GM19238 (cell line): Measurements from ENCODE around the gene OPN1MW2.
"Not testable (repeated sequence)": the region's sequence is repeated elsewhere in the genome, so short reads cannot be mapped to it uniquely, and the experiment has no call there.

Experiments
- DNase-seq: peaks from one replicate; pipeline ENCODE4 v3.0.0; 2011; ENCODE audit warnings: low spot score; ENCODE audit not compliant: insufficient read length

The OPN1MW2 gene

DNA sequence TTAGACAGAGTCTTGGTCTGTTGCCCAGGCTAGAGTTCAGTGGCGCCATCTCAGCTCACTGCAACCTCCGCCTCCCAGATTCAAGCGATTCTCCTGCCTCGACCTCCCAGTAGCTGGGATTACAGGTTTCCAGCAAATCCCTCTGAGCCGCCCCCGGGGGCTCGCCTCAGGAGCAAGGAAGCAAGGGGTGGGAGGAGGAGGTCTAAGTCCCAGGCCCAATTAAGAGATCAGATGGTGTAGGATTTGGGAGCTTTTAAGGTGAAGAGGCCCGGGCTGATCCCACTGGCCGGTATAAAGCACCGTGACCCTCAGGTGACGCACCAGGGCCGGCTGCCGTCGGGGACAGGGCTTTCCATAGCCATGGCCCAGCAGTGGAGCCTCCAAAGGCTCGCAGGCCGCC, at the start of gene OPN1MW2:
TSS of gene OPN1MW2 (plus strand) at position 301 of the 400 bp plus-strand sequence. CDS start at position 361, 60 bp downstream.
- not testable (repeated sequence) for DNase-seq

- not testable (repeated sequence) for DNase-seq
Measured at GRCh38 chrX:154172535-154172943, 47.0 kb upstream of the OPN1MW2 start.

- DNase-seq = not testable (repeated sequence)
Measured at GRCh38 chrX:154174356-154174755, 45.2 kb upstream of the OPN1MW2 start.

GRCh38 chrX:154182296-154182695, 37.3 kb upstream of the OPN1MW2 start, which contains the start of gene OPN1MW:
OPN1MW (plus strand) TSS chrX:154182596; CDS start chrX:154182678, 82 bp downstream.
- DNase-seq = not testable (repeated sequence)

- DNase-seq = not testable (repeated sequence)
Measured at GRCh38 chrX:154183794-154184193, 35.8 kb upstream of the OPN1MW2 start.

- DNase-seq = not testable (repeated sequence)
Measured at GRCh38 chrX:154192846-154193245, 26.7 kb upstream of the OPN1MW2 start.

DNA sequence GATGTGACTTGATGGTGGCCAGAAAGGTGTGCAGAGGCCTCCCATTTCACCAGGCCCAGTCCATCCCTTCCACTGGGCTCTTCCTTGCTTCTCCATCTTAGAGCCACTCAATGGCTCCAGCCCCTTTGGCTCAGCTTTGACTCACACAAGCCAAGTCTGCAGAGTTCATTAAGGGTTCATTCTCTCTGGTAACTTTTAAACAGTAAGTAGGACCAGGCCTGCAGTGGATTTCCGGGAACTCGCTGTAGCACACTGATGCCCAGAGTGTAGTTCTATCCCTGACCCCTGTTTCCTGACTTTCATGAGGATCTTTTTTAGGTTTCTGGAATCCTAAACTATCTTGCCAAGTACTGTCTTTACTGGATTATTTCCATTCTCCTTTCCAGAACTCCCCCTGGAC, 25.2 kb upstream of the OPN1MW2 start:
- DNase-seq = not testable (repeated sequence)

DNA sequence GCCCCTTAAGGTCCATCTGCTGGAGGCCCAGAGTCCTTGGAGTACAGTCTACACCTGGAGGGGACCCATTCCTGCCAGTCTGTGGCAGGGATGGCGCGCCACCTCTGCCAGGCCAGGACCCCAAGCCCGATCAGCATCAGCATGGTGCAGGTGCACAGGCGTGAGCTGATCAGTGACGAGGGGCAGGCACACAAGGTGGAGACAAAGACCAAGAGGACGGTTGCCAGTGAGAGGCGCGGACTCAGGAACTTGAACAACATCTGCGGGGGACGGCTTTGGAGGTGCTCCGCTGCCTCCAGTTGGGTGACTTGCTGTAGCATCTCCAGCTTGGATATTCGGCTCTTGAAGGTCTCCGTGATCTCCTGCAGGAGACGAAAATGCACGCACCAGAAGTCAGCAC, 23.1 kb upstream of the OPN1MW2 start:
- not testable (repeated sequence) for DNase-seq

GRCh38 chrX:154209670-154210418, 9.7 kb upstream of the OPN1MW2 start:
- not testable (repeated sequence) for DNase-seq

DNA sequence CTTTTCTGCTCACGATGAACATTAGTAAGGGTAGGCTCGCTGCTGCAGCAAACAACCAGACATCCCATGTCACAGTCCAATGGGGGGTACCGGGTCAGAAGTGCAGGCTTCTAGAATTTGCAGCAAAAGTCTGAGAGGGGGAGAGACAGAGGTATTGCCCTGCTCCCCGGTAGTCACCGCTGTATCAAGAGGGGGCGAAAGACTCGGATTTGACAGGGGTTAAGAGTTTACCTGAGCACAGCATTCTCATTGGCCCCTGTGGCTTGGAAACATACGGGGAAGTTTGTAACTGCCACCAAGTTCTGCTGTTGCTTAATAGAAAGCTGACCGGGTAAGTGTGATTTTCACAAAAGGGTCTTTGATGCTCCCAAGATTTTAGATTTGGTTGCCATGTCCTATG, 8.5 kb upstream of the OPN1MW2 start:
- not testable (repeated sequence) for DNase-seq

- not testable (repeated sequence) for DNase-seq
Measured at GRCh38 chrX:154211499-154211898, 8.1 kb upstream of the OPN1MW2 start.

GRCh38 chrX:154225292-154225691, 5.7 kb downstream of the OPN1MW2 start:
- not testable (repeated sequence) for DNase-seq

- not testable (repeated sequence) for DNase-seq
Measured at GRCh38 chrX:154226706-154227105, 7.2 kb downstream of the OPN1MW2 start.

DNA sequence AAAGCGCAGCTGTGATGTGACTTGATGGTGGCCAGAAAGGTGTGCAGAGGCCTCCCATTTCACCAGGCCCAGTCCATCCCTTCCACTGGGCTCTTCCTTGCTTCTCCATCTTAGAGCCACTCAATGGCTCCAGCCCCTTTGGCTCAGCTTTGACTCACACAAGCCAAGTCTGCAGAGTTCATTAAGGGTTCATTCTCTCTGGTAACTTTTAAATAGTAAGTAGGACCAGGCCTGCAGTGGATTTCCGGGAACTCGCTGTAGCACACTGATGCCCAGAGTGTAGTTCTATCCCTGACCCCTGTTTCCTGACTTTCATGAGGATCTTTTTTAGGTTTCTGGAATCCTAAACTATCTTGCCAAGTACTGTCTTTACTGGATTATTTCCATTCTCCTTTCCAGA, 11.9 kb downstream of the OPN1MW2 start:
- DNase-seq = not testable (repeated sequence)

DNA sequence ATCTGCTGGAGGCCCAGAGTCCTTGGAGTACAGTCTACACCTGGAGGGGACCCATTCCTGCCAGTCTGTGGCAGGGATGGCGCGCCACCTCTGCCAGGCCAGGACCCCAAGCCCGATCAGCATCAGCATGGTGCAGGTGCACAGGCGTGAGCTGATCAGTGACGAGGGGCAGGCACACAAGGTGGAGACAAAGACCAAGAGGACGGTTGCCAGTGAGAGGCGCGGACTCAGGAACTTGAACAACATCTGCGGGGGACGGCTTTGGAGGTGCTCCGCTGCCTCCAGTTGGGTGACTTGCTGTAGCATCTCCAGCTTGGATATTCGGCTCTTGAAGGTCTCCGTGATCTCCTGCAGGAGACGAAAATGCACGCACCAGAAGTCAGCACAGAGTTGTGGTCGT, 14.1 kb downstream of the OPN1MW2 start:
- DNase-seq = not testable (repeated sequence)

- DNase-seq = not testable (repeated sequence)
Measured at GRCh38 chrX:154238939-154239559, 19.5 kb downstream of the OPN1MW2 start.

DNA sequence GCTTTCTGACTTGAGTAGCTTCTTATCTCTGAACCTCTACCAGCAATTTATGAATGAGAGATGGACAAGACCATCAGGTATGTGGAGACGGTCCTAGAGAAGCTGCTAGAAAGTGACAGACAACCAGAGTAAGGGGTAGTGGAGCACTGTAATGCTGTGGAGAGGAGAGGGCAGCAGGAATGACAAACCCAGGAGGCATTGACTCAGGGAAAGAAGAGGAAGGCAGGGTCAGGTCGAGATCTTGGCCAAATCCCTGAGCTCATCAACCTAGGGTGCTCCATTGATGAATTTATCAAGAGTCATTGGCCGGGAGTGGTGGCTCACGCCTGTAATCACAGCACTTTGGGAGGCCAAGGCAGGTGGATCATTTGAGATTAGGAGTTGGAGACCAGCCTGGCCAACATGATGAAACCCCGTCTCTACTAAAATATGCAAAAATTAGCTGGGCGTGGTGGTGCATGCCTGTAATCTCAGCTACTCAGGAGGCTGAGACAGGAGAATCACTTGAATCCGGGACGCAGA, 20.5 kb downstream of the OPN1MW2 start:
- DNase-seq = not testable (repeated sequence)

GRCh38 chrX:154247377-154248045, 28.0 kb downstream of the OPN1MW2 start:
- not testable (repeated sequence) for DNase-seq

DNA sequence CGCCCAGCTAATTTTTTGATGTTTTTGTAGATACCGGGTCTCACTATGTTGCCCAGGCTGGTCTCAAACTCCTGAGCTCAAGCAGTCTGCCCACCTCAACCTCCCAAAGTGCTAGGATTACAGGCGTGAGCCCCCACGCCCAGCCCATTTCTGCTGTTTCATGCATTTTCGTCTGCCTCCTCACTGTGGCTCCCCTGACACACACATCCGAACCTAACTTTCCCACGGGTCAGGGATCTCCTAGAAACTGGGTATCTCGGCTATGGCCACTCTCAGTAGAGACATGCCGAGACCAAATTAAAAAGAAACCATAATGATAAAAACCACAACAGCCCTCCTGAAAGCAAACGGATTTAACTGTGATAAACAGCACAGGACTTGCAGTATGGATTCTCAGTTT, 28.5 kb downstream of the OPN1MW2 start:
- not testable (repeated sequence) for DNase-seq

- DNase-seq = not testable (repeated sequence)
Measured at GRCh38 chrX:154257282-154257681, 37.7 kb downstream of the OPN1MW2 start, which contains the start of gene OPN1MW3. OPN1MW3 (plus strand) TSS chrX:154257582; CDS start chrX:154257620, 38 bp downstream.

DNA sequence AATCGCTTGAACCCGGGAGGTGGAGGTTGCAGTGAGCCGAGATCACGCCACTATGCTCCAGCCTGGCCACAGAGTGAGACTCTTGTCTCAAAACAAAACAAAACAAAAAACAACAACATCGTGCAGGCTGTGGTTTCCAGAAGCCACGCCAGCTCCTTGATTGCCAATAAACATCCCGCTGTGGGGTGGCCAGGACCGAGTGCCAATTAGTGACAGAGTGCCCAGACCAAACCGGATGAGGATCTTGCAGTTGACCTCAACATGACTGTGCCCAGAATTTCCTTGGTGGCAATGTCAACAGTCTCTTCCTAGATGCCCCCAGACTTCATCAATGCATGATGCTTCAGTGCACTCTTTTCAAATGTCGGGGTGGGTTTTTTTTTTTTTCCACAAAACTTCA, 39.2 kb downstream of the OPN1MW2 start:
- not testable (repeated sequence) for DNase-seq
